DMS79 (cell line): ENCODE results near the gene OR5T2.
"Not testable (repeated sequence)": the region's sequence is repeated elsewhere in the genome, so short reads cannot be mapped to it uniquely, and the experiment has no call there.

Experiments
- DNase-seq: peaks from one replicate; lab custom pipeline; 2025; lab: John Stamatoyannopoulos, UW

Gene OR5T2

GRCh38 chr11:56234155-56234554 is at the start of gene OR5T2:
OR5T2 (minus strand) TSS chr11:56234255; CDS start chr11:56233062, 1,193 bp downstream.
- no peak for DNase-seq

GRCh38 chr11:56273854-56274253 is 39.8 kb upstream of the OR5T2 start, which contains the start of gene OR5T1:
OR5T1 (plus strand) TSS chr11:56274154; CDS start chr11:56275639, 1,485 bp downstream.
- no peak for DNase-seq

GRCh38 chr11:56271092-56271491 is 37.0 kb upstream of the OR5T2 start:
- no peak for DNase-seq

- no peak for DNase-seq
Observed at GRCh38 chr11:56251954-56252353, 17.9 kb upstream of the OR5T2 start, which contains the start of gene OR5T3. OR5T3 (plus strand) TSS chr11:56252254; CDS start chr11:56252254, 0 bp downstream.

GRCh38 chr11:56219735-56220134 is 14.3 kb downstream of the OR5T2 start:
- DNase-seq: not testable (repeated sequence)

GRCh38 chr11:56214537-56214936 is 19.5 kb downstream of the OR5T2 start:
- DNase-seq: no peak

- DNase-seq: no peak
Observed at GRCh38 chr11:56207790-56208189, 26.3 kb downstream of the OR5T2 start.

- no peak for DNase-seq
Observed at GRCh38 chr11:56197367-56197766, 36.7 kb downstream of the OR5T2 start.

GRCh38 chr11:56196705-56197104 is 37.4 kb downstream of the OR5T2 start:
- DNase-seq: no peak

GRCh38 chr11:56188602-56189001 is 45.5 kb downstream of the OR5T2 start:
- no peak for DNase-seq

GRCh38 chr11:56183459-56183858 is 50.6 kb downstream of the OR5T2 start:
- no peak for DNase-seq
